Smooth muscle cell (in vitro differentiated cells): ENCODE results near the gene SMOC1. TPM values are rescaled to one million over a fixed set of nuclear protein-coding genes. Genes with fewer than 3 reads are reported as not detected.

ENCODE experiments used
- DNase-seq: peaks from one replicate; lab custom pipeline; 2025; ENCODE audit not compliant: unreplicated experiment; lab: John Stamatoyannopoulos, UW
- H2AFZ ChIP-seq: fragments of 200-600 bp; sonication (generic); 2 replicates; pipeline ENCODE4 v1.6.0; 2016; ENCODE audit warnings: antibody characterized with exemption, low read depth, mild to moderate bottlenecking
- H3F3A ChIP-seq: fragments of 200-600 bp; sonication (generic); 2 replicates; pipeline ENCODE4 v1.6.0; 2017; ENCODE audit warnings: antibody characterized with exemption, low read depth
- H3K27ac ChIP-seq: fragments of 200-600 bp; sonication (generic); 2 replicates; pipeline ENCODE4 v1.5.1; 2016; ENCODE audit warnings: low read depth, mild to moderate bottlenecking
- H3K27me3 ChIP-seq: fragments of 200-600 bp; sonication (generic); 2 replicates; pipeline ENCODE4 v1.6.1; 2016; ENCODE audit warnings: low read depth, mild to moderate bottlenecking
- H3K36me3 ChIP-seq: fragments of 200-600 bp; sonication (generic); 2 replicates; pipeline ENCODE4 v1.5.1; 2016; ENCODE audit warnings: low read depth
- H3K4me1 ChIP-seq: fragments of 200-600 bp; sonication (generic); 2 replicates; pipeline ENCODE4 v1.5.1; 2016; ENCODE audit warnings: low read depth
- H3K4me2 ChIP-seq: fragments of 200-600 bp; sonication (generic); 2 replicates; pipeline ENCODE4 v1.6.0; 2016; ENCODE audit warnings: mild to moderate bottlenecking
- H3K4me3 ChIP-seq: fragments of 200-600 bp; sonication (generic); 2 replicates; pipeline ENCODE4 v1.5.1; 2016; ENCODE audit warnings: mild to moderate bottlenecking
- H3K79me2 ChIP-seq: fragments of 200-600 bp; sonication (generic); 2 replicates; pipeline ENCODE4 v1.6.0; 2016; ENCODE audit warnings: low read depth, mild to moderate bottlenecking
- H3K9ac ChIP-seq: fragments of 200-600 bp; sonication (generic); 2 replicates; pipeline ENCODE4 v1.6.0; 2016; ENCODE audit warnings: low read depth
- H3K9me3 ChIP-seq: fragments of 200-600 bp; sonication (generic); replicated peaks from 2 replicates; pipeline ENCODE4 v1.5.1; 2016; ENCODE audit warnings: low read depth
- H4K20me1 ChIP-seq: fragments of 200-600 bp; sonication (generic); 2 replicates; pipeline ENCODE4 v1.6.0; 2016; ENCODE audit warnings: low read depth
- CTCF ChIP-seq: fragments of 200-600 bp; sonication (generic); IDR thresholded peaks from 2 replicates; pipeline ENCODE4 v1.5.1; 2017; ENCODE audit warnings: borderline replicate concordance, mild to moderate bottlenecking, antibody characterized with exemption; ENCODE audit not compliant: insufficient read depth, poor library complexity, severe bottlenecking
- WGBS: methylation state at CpG from one replicate; pipeline ENCODE4 v1.1.7; 2016; ENCODE audit warnings: low lambda C conversion rate; 5-methylcytosine and 5-hydroxymethylcytosine counted together
- polyA plus RNA-seq: library from polyadenylated mRNA; unstranded; fragments of >200 nt; fragmentation: Nextera tagmentation; extraction: Ambion mirVana; gene quantifications from 2 replicates; pipeline ENCODE4 v1.2.1, GENCODE V29; 2016
- total RNA-seq: library from RNA; depleted of rRNA; stranded (reverse); fragments of >200 nt; gene quantifications from 2 replicates; pipeline ENCODE4 v1.2.3, GENCODE V29; 2014

The SMOC1 gene
- total and polyA plus RNA-seq, 2 experiments from 2014 or later, result 1.6 to 6.3 TPM

GRCh38 chr14:70014406-70015095, 135.3 kb downstream of the SMOC1 start:
- 82% methylated on average over 7 of the region's 7 CpGs for WGBS
- H3K27me3 ChIP-seq, result no peaks in the 10 kb centered on the region
- H3K79me2 ChIP-seq, result no peaks in the 10 kb centered on the region
- H3F3A ChIP-seq, result no peaks in the 10 kb centered on the region
- H2AFZ ChIP-seq, result no peak overlapping the region
- H3K9ac ChIP-seq, result no peak overlapping the region
- H3K4me1 ChIP-seq, result no peaks in the 10 kb centered on the region
- H3K4me2 ChIP-seq, result no peak overlapping the region
- H3K36me3 ChIP-seq, result no peaks in the 10 kb centered on the region
- H3K9me3 ChIP-seq, result no peaks in the 10 kb centered on the region
- DNase-seq, result no peak
- no peak overlapping the region for H3K27ac ChIP-seq
- H4K20me1 ChIP-seq, result no peaks in the 10 kb centered on the region
- H3K4me3 ChIP-seq, result no peak overlapping the region
- no peak for TF ChIP-seq CTCF

GRCh38 chr14:70018230-70018629, 139.0 kb downstream of the SMOC1 start:
- Histone ChIP-seq H3K27ac (no peak overlapping the region), H3K4me1 (no peaks in the 10 kb centered on the region), H3K79me2 (no peaks in the 10 kb centered on the region), H3K4me2 (no peak overlapping the region), H3K27me3 (no peaks in the 10 kb centered on the region), H3K9ac (no peak overlapping the region), H4K20me1 (no peaks in the 10 kb centered on the region), H3F3A (no peaks in the 10 kb centered on the region), H2AFZ (no peak overlapping the region), H3K4me3 (no peak overlapping the region), H3K36me3 (no peaks in the 10 kb centered on the region), H3K9me3 (no peaks in the 10 kb centered on the region)
- WGBS, result 93% methylated on average over 2 of the region's 2 CpGs
- TF ChIP-seq CTCF, result no peak
- no peak for DNase-seq

- H3K36me3 ChIP-seq, result no peaks in the 10 kb centered on the region
- WGBS, result 76% methylated on average over 9 of the region's 9 CpGs
- H3K4me2 ChIP-seq, result no peak overlapping the region
- H2AFZ ChIP-seq, result no peak overlapping the region
- no peak overlapping the region for H3K9ac ChIP-seq
- no peak for TF ChIP-seq CTCF
- H3K27me3 ChIP-seq, result no peaks in the 10 kb centered on the region
- H4K20me1 ChIP-seq, result no peaks in the 10 kb centered on the region
- no peak overlapping the region for H3K27ac ChIP-seq
- H3K9me3 ChIP-seq, result no peaks in the 10 kb centered on the region
- no peak for DNase-seq
- no peaks in the 10 kb centered on the region for H3K79me2 ChIP-seq
- H3F3A ChIP-seq, result no peaks in the 10 kb centered on the region
- no peaks in the 10 kb centered on the region for H3K4me1 ChIP-seq
- H3K4me3 ChIP-seq, result no peak overlapping the region
Observed at GRCh38 chr14:70018713-70019211, 139.5 kb downstream of the SMOC1 start.

GRCh38 chr14:70019695-70020094, 140.5 kb downstream of the SMOC1 start:
- Histone ChIP-seq H3K27me3 (no peaks in the 10 kb centered on the region), H3K4me2 (no peak overlapping the region), H4K20me1 (no peaks in the 10 kb centered on the region), H3K4me1 (no peaks in the 10 kb centered on the region), H3F3A (no peaks in the 10 kb centered on the region), H3K9me3 (no peaks in the 10 kb centered on the region), H3K27ac (no peak overlapping the region), H3K36me3 (no peaks in the 10 kb centered on the region), H2AFZ (no peak overlapping the region), H3K9ac (no peak overlapping the region), H3K79me2 (no peaks in the 10 kb centered on the region), H3K4me3 (no peak overlapping the region)
- no peak for DNase-seq
- TF ChIP-seq CTCF, result no peak
